Measurements from ENCODE around the gene POU6F1.
"Not testable (repeated sequence)": the region's sequence is repeated elsewhere in the genome, so short reads cannot be mapped to it uniquely, and the experiment has no call there.

The POU6F1 gene

GRCh38 chr12:51225771-51226170, 7.9 kb upstream of the POU6F1 start:
- H3K4me3 ChIP-seq (ENCODE audit: low read depth, low read length) = no peak overlapping the region
- TF ChIP-seq POLR2A (IDR thresholded peaks at IDR 0.05; ENCODE audit: extremely low read depth, insufficient read length) = no peak
- TF ChIP-seq MYC (IDR thresholded peaks at IDR 0.05; ENCODE audit: low read depth, low read length) = no peak
- no peak for TF ChIP-seq CTCF (IDR thresholded peaks at IDR 0.05; ENCODE audit: low read depth, low read length)
- TF ChIP-seq MAX (IDR thresholded peaks at IDR 0.05; ENCODE audit: low read depth, low read length) = no peak
- no peak for DNase-seq (ENCODE audit: low read depth)

- no peak for DNase-seq (ENCODE audit: low read depth)
Measured at GRCh38 chr12:51225234-51225633, 7.4 kb upstream of the POU6F1 start.

GRCh38 chr12:51224625-51225024, 6.8 kb upstream of the POU6F1 start:
- no peak overlapping the region for H3K4me3 ChIP-seq (ENCODE audit: low read depth, low read length)
- no peak for DNase-seq (ENCODE audit: low read depth)
- TF ChIP-seq MYC (IDR thresholded peaks at IDR 0.05; ENCODE audit: low read depth, low read length) (no peak), MAX (IDR thresholded peaks at IDR 0.05; ENCODE audit: low read depth, low read length) (no peak), POLR2A (IDR thresholded peaks at IDR 0.05; ENCODE audit: extremely low read depth, insufficient read length) (no peak), CTCF (IDR thresholded peaks at IDR 0.05; ENCODE audit: low read depth, low read length) (no peak)

More at GRCh38 chr12:51225234-51225633, 7.4 kb upstream of the POU6F1 start:
- TF ChIP-seq CTCF (IDR thresholded peaks at IDR 0.05; ENCODE audit: low read depth, low read length) (no peak), MYC (IDR thresholded peaks at IDR 0.05; ENCODE audit: low read depth, low read length) (no peak), POLR2A (IDR thresholded peaks at IDR 0.05; ENCODE audit: extremely low read depth, insufficient read length) (no peak), MAX (IDR thresholded peaks at IDR 0.05; ENCODE audit: low read depth, low read length) (no peak)
- H3K4me3 ChIP-seq (ENCODE audit: low read depth, low read length) = no peak overlapping the region

- TF ChIP-seq POLR2A (IDR thresholded peaks at IDR 0.05; ENCODE audit: extremely low read depth, insufficient read length) (no peak), CTCF (IDR thresholded peaks at IDR 0.05; ENCODE audit: low read depth, low read length) (no peak), MAX (IDR thresholded peaks at IDR 0.05; ENCODE audit: low read depth, low read length) (no peak), MYC (IDR thresholded peaks at IDR 0.05; ENCODE audit: low read depth, low read length) (no peak)
- H3K4me3 ChIP-seq (ENCODE audit: low read depth, low read length) = no peak overlapping the region
- DNase-seq (ENCODE audit: low read depth) = no peak
Measured at GRCh38 chr12:51222461-51222860, 4.6 kb upstream of the POU6F1 start.

GRCh38 chr12:51219857-51220256, 2.0 kb upstream of the POU6F1 start:
- not testable (repeated sequence) for DNase-seq (ENCODE audit: low read depth); H3K4me3 ChIP-seq (ENCODE audit: low read depth, low read length)

- H3K4me3 ChIP-seq (ENCODE audit: low read depth, low read length) = peak overlapping the region; percentile 70
- TF ChIP-seq CTCF (IDR thresholded peaks at IDR 0.05; ENCODE audit: low read depth, low read length) = no peak
- no peak for TF ChIP-seq MAX (IDR thresholded peaks at IDR 0.05; ENCODE audit: low read depth, low read length)
- TF ChIP-seq MYC (IDR thresholded peaks at IDR 0.05; ENCODE audit: low read depth, low read length) = no peak
- TF ChIP-seq POLR2A (IDR thresholded peaks at IDR 0.05; ENCODE audit: extremely low read depth, insufficient read length) = no peak
- DNase-seq (ENCODE audit: low read depth) = no peak
Measured at GRCh38 chr12:51219322-51219721, 1.5 kb upstream of the POU6F1 start.

All from NB4 (cell line).